Measurements from ENCODE around the gene TXNDC11.

DNA sequence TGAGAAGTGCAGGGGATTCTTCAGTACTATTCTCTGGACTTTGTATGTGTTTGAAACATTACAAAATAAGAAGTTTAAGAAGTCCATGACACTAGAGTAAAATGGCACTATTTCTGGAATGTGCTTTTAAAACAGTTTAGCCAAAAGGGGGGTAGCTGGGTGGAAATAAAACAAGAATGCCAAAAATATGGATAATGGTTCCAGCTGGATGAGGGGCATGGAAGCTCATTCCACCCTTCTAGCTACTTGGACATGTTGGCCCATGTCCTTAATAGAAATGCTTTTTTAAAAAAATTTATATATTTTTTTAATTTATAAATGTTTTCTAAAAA, 41.3 kb upstream of the TXNDC11 start:
- TF ChIP-seq, protein P1, sequence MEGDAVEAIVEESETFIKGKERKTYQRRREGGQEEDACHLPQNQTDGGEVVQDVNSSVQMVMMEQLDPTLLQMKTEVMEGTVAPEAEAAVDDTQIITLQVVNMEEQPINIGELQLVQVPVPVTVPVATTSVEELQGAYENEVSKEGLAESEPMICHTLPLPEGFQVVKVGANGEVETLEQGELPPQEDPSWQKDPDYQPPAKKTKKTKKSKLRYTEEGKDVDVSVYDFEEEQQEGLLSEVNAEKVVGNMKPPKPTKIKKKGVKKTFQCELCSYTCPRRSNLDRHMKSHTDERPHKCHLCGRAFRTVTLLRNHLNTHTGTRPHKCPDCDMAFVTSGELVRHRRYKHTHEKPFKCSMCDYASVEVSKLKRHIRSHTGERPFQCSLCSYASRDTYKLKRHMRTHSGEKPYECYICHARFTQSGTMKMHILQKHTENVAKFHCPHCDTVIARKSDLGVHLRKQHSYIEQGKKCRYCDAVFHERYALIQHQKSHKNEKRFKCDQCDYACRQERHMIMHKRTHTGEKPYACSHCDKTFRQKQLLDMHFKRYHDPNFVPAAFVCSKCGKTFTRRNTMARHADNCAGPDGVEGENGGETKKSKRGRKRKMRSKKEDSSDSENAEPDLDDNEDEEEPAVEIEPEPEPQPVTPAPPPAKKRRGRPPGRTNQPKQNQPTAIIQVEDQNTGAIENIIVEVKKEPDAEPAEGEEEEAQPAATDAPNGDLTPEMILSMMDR (IDR thresholded peaks at IDR 0.05; ENCODE audit: insufficient read depth, low read depth, low read length): no peak
- TF ChIP-seq EZH2 (IDR thresholded peaks at IDR 0.05; ENCODE audit: insufficient read depth, low read length): no peak
